Lung (tissue), 12 donors: ENCODE results near the gene HRG. TPM values are rescaled to one million over a fixed set of nuclear protein-coding genes. Genes with fewer than 3 reads are reported as not detected.

Experiments used
- ATAC-seq: fragments of 200-7000 bp; cut with Tn5 transposase; one replicate; pipeline ENCODE4 v1.9.1; 2020; ENCODE audit warnings: moderate number of reproducible peaks; ENCODE audit not compliant: insufficient read depth, low FRiP score
- DNase-seq, 3 donors: peaks; one replicate each; pipeline ENCODE4 v3.0.0-alpha.2; 2013 to 2017
- H3K27ac ChIP-seq, 2 donors: one replicate each; pipeline ENCODE4 v1.5.1; 2013; ENCODE audit warnings: mild to moderate bottlenecking in 2 of 2, moderate library complexity in 2 of 2, control low read depth in 1 of 2, inconsistent platforms in 1 of 2, low read depth in 1 of 2, low read length in 1 of 2
- H3K27me3 ChIP-seq, 3 donors: one replicate each; pipeline ENCODE4 v1.5.1; 2013; ENCODE audit warnings: low read length in 2 of 3; ENCODE audit not compliant: control insufficient read depth in 3 of 3, insufficient read depth in 3 of 3
- H3K36me3 ChIP-seq, 4 donors: one replicate each; pipeline ENCODE4 v1.5.1; 2013; ENCODE audit warnings: low read length in 4 of 4, mild to moderate bottlenecking in 1 of 4, moderate library complexity in 1 of 4; ENCODE audit not compliant: control insufficient read depth in 4 of 4, insufficient read depth in 4 of 4
- H3K4me1 ChIP-seq, 5 donors: one replicate each; pipeline ENCODE4 v1.5.1; 2013; ENCODE audit warnings: low read length in 5 of 5, mild to moderate bottlenecking in 2 of 5, moderate library complexity in 1 of 5; ENCODE audit not compliant: control insufficient read depth in 5 of 5, insufficient read depth in 5 of 5
- H3K4me3 ChIP-seq: one replicate; pipeline ENCODE4 v1.5.1; 2013; ENCODE audit warnings: mild to moderate bottlenecking, control low read depth, moderate library complexity
- H3K9ac ChIP-seq, 2 donors: one replicate each; pipeline ENCODE4 v1.5.1; 2013; ENCODE audit warnings: low read length in 2 of 2, control low read depth in 1 of 2; ENCODE audit not compliant: insufficient read depth in 1 of 2
- H3K9me3 ChIP-seq, 4 donors: one replicate each; pipeline ENCODE4 v1.5.1; 2013; ENCODE audit warnings: low read length in 3 of 4, mild to moderate bottlenecking in 1 of 4, moderate library complexity in 1 of 4; ENCODE audit not compliant: control insufficient read depth in 4 of 4, insufficient read depth in 3 of 4
- WGBS, 2 donors: extraction: QIAGEN DNeasy Blood & Tissue Kit; methylation state at CpG; one replicate each; pipeline ENCODE4 v1.1.7; 2013; 5-methylcytosine and 5-hydroxymethylcytosine counted together
- polyA plus RNA-seq, 2 donors: library from polyadenylated mRNA; stranded (reverse); fragments of 200-250 nt; gene quantifications; one replicate each; pipeline ENCODE4 v1.2.1, GENCODE V29; 2013
- total RNA-seq, 2 donors: library from RNA; depleted of rRNA in 1 of 2; stranded (reverse); fragments of >200 nt in 1 of 2; gene quantifications; one replicate each; pipeline ENCODE4 v1.2.1, GENCODE V29; 2014 to 2021
- TF ChIP-seq, protein P1 (sequence below): IDR thresholded peaks from 2 replicates; pipeline ENCODE4 v1.5.1; 2012; ENCODE audit warnings: mild to moderate bottlenecking; ENCODE audit errors: control extremely low read depth, extremely low read depth
- donor health status: control.
- donor health status: control.
- donor health status: Bipolar disorder and iron deficiency.
- donor health status: healthy.
- donor health status: DM: yes; HTN: yes; CAD: no.

The HRG gene
- total and polyA plus RNA-seq, 4 donors: 0.15 TPM; not detected in 3

DNA sequence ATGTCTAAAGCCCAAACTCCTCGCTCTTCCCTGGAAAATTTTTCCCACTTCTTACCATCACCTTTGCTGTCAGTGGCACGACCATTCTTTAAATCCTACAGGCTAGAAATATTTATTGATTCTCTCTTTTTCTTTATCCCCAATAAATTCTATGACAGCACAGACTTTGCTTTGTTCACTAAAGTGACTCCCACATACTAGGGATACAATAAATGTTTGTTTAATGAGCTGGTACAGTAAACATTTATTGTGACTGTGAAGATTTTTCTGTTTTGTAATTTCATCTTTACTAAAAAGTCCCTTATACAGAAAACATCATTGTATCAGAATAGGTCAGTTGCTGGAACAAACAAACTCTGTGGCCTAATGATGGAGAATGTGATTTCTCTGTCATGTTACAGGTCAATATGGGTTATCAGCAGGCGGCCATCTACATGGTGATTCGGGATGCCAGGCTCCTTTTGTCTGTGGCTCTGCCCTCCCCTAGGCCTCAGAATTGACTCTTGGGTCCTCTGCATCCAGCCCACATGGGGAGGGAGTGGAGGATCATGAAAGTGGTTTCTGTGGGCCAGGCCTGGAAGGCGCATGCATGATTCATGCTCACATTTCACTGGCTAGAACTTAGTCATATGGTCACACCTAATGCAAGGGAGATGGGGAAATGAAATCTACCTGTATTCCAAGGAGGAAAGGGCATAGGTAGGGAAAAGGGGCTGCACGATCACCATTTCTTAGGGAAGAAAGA lies 28.6 kb downstream of the HRG start:
- Histone ChIP-seq H3K27ac (no peak overlapping the region), H3K4me3 (no peak overlapping the region), H3K9me3 (no peaks in the 10 kb centered on the region), H3K36me3 (no peaks in the 10 kb centered on the region), H3K4me1 (no peaks in the 10 kb centered on the region), H3K27me3 (peaks cover 0 to 3% (median 2%) of the 10 kb centered on the region in 3 donors), H3K9ac (no peak overlapping the region)
- no peak for ATAC-seq
- TF ChIP-seq, protein P1, sequence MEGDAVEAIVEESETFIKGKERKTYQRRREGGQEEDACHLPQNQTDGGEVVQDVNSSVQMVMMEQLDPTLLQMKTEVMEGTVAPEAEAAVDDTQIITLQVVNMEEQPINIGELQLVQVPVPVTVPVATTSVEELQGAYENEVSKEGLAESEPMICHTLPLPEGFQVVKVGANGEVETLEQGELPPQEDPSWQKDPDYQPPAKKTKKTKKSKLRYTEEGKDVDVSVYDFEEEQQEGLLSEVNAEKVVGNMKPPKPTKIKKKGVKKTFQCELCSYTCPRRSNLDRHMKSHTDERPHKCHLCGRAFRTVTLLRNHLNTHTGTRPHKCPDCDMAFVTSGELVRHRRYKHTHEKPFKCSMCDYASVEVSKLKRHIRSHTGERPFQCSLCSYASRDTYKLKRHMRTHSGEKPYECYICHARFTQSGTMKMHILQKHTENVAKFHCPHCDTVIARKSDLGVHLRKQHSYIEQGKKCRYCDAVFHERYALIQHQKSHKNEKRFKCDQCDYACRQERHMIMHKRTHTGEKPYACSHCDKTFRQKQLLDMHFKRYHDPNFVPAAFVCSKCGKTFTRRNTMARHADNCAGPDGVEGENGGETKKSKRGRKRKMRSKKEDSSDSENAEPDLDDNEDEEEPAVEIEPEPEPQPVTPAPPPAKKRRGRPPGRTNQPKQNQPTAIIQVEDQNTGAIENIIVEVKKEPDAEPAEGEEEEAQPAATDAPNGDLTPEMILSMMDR: no peak
- 83 to 87% methylated on average over 6 of the region's 6 CpGs for WGBS, 2 donors
- no peak for DNase-seq

- TF ChIP-seq, protein P1: no peak
- 90 to 94% methylated on average over 2 of the region's 2 CpGs for WGBS, 2 donors
- Histone ChIP-seq H3K9ac (no peak overlapping the region), H3K36me3 (no peaks in the 10 kb centered on the region), H3K4me3 (no peak overlapping the region), H3K4me1 (peaks cover 0 to 2% (median 0%) of the 10 kb centered on the region in 5 donors), H3K9me3 (no peaks in the 10 kb centered on the region), H3K27me3 (peaks cover 0 to 3% (median 2%) of the 10 kb centered on the region in 3 donors), H3K27ac (no peak overlapping the region)
- ATAC-seq (no peak), DNase-seq (no peak)
Measured at GRCh38 chr3:186696522-186696921, 30.7 kb downstream of the HRG start.

- Histone ChIP-seq H3K4me3 (no peak overlapping the region), H3K27ac (peak overlapping the region in 1 of 2 donors; percentile 25), H3K27me3 (peaks cover 0 to 3% (median 2%) of the 10 kb centered on the region in 3 donors), H3K36me3 (no peaks in the 10 kb centered on the region), H3K9ac (no peak overlapping the region), H3K4me1 (peaks cover 0 to 3% (median 0%) of the 10 kb centered on the region in 5 donors), H3K9me3 (no peaks in the 10 kb centered on the region)
- ATAC-seq (no peak), DNase-seq (no peak)
- TF ChIP-seq, protein P1: no peak
- 81 to 98% methylated on average over 4 of the region's 4 CpGs for WGBS, 2 donors
Measured at GRCh38 chr3:186697510-186697909, 31.7 kb downstream of the HRG start.
